DOHH2 (cell line): ENCODE data around the gene FALEC.
A peak's percentile ranks its signal among the peaks of the same experiment; 100 is the strongest.

Experiments used
- H3F3A ChIP-seq: fragments of 200-600 bp; sonication (generic), shearing (Covaris generic); 2 replicates; pipeline ENCODE4 v1.6.0; 2016; ENCODE audit warnings: antibody characterized with exemption, mild to moderate bottlenecking; ENCODE audit not compliant: control insufficient read depth, insufficient read depth
- H3K27ac ChIP-seq: fragments of 200-600 bp; sonication (generic); 2 replicates; pipeline ENCODE4 v1.5.1; 2014; ENCODE audit warnings: low read depth, mild to moderate bottlenecking, low read length, moderate library complexity
- H3K27me3 ChIP-seq: fragments of 200-600 bp; sonication (generic); 2 replicates; pipeline ENCODE4 v1.6.1; 2014; ENCODE audit warnings: mild to moderate bottlenecking, low read length, mixed read lengths; ENCODE audit not compliant: control insufficient read depth
- H3K36me3 ChIP-seq: fragments of 200-600 bp; sonication (generic); 2 replicates; pipeline ENCODE4 v1.6.1; 2014; ENCODE audit warnings: mild to moderate bottlenecking, low read length, moderate library complexity, mixed read lengths; ENCODE audit not compliant: control insufficient read depth
- H3K4me1 ChIP-seq: fragments of 200-600 bp; sonication (generic); 2 replicates; pipeline ENCODE4 v1.6.1; 2014; ENCODE audit warnings: mild to moderate bottlenecking, low read length, mixed read lengths; ENCODE audit not compliant: control insufficient read depth
- H3K4me2 ChIP-seq: fragments of 200-600 bp; sonication (generic); 2 replicates; pipeline ENCODE4 v1.6.0; 2014; ENCODE audit warnings: mild to moderate bottlenecking, low read length, moderate library complexity
- H3K4me3 ChIP-seq: fragments of 200-600 bp; sonication (generic); 2 replicates; pipeline ENCODE4 v1.5.1; 2014; ENCODE audit warnings: mild to moderate bottlenecking, low read length, mixed read lengths
- H3K79me2 ChIP-seq: fragments of 200-600 bp; sonication (generic); 2 replicates; pipeline ENCODE4 v1.6.1; 2014; ENCODE audit warnings: mild to moderate bottlenecking, low read length, mixed read lengths; ENCODE audit not compliant: control insufficient read depth
- H3K9me2 ChIP-seq: fragments of 200-600 bp; sonication (generic); replicated peaks from 2 replicates; pipeline ENCODE4 v1.6.1; 2014; ENCODE audit warnings: mild to moderate bottlenecking, low read length, mixed read lengths; ENCODE audit not compliant: control insufficient read depth
- H3K9me3 ChIP-seq: fragments of 200-600 bp; sonication (generic); 2 replicates; pipeline ENCODE4 v1.6.1; 2014; ENCODE audit warnings: antibody characterized with exemption, low read length, mixed read lengths; ENCODE audit not compliant: control insufficient read depth, insufficient read depth
- H4K20me1 ChIP-seq: fragments of 200-600 bp; sonication (generic); 2 replicates; pipeline ENCODE4 v1.6.0; 2014; ENCODE audit warnings: low read depth, mild to moderate bottlenecking, antibody characterized with exemption, low read length, moderate library complexity; ENCODE audit not compliant: control insufficient read depth, insufficient read depth
- CTCF ChIP-seq: fragments of 200-600 bp; sonication (generic); IDR thresholded peaks from one replicate; pipeline ENCODE4 v1.5.1; 2014; ENCODE audit warnings: antibody characterized with exemption, mild to moderate bottlenecking, low read depth, low read length; ENCODE audit not compliant: poor library complexity, severe bottlenecking
- EZH2phosphoT487 ChIP-seq: fragments of 200-600 bp; sonication (generic); IDR thresholded peaks from 2 replicates; pipeline ENCODE4 v1.6.1; 2017; ENCODE audit warnings: borderline replicate concordance, mild to moderate bottlenecking, antibody characterized with exemption, low read length, moderate library complexity, mixed read lengths

FALEC gene

GRCh38 chr1:150561254-150561973 is 45.9 kb downstream of the FALEC start:
- Histone ChIP-seq H3K27ac (peak overlapping the region; percentile 97), H3K4me2 (peak overlapping the region; percentile 100), H3F3A (peaks cover 31% of the 10 kb centered on the region), H3K27me3 (no peaks in the 10 kb centered on the region), H3K9me2 (no peaks in the 10 kb centered on the region), H3K4me3 (peak overlapping the region; percentile 73), H3K79me2 (peaks cover 12% of the 10 kb centered on the region), H3K4me1 (peaks cover 68% of the 10 kb centered on the region), H4K20me1 (no peaks in the 10 kb centered on the region), H3K36me3 (peaks cover 2% of the 10 kb centered on the region; the same call in 1 of the 2 replicates), H3K9me3 (no peaks in the 10 kb centered on the region)
- no peak for TF ChIP-seq EZH2phosphoT487
- TF ChIP-seq CTCF, result no peak

- Histone ChIP-seq H3K27ac (peak overlapping the region; percentile 97), H3K4me2 (peak overlapping the region; percentile 100), H3K36me3 (peaks cover 2% of the 10 kb centered on the region; the same call in 1 of the 2 replicates), H3K4me1 (peaks cover 74% of the 10 kb centered on the region), H3F3A (peaks cover 35% of the 10 kb centered on the region), H3K27me3 (no peaks in the 10 kb centered on the region), H3K4me3 (peak overlapping the region; percentile 73), H3K79me2 (peaks cover 18% of the 10 kb centered on the region), H3K9me3 (no peaks in the 10 kb centered on the region), H3K9me2 (no peaks in the 10 kb centered on the region), H4K20me1 (no peaks in the 10 kb centered on the region)
- TF ChIP-seq CTCF, result no peak
- TF ChIP-seq EZH2phosphoT487, result no peak
These were observed 46.5 kb downstream of the FALEC start for GRCh38 chr1:150561974-150562445.

GRCh38 chr1:150562446-150563339 is 47.1 kb downstream of the FALEC start:
- peak overlapping the region; percentile 73 for H3K4me3 ChIP-seq
- no peaks in the 10 kb centered on the region; the same call in 1 of the 2 replicates for H4K20me1 ChIP-seq
- H3K79me2 ChIP-seq, result peaks cover 20% of the 10 kb centered on the region
- peaks cover 2% of the 10 kb centered on the region; the same call in 1 of the 2 replicates for H3K36me3 ChIP-seq
- peaks cover 81% of the 10 kb centered on the region for H3K4me1 ChIP-seq
- H3K9me2 ChIP-seq, result no peaks in the 10 kb centered on the region
- peaks cover 41% of the 10 kb centered on the region for H3F3A ChIP-seq
- H3K9me3 ChIP-seq, result no peaks in the 10 kb centered on the region
- H3K27me3 ChIP-seq, result no peaks in the 10 kb centered on the region
- H3K4me2 ChIP-seq, result peak overlapping the region; percentile 100
- H3K27ac ChIP-seq, result peak overlapping the region; percentile 97
- no peak for TF ChIP-seq CTCF
- no peak for TF ChIP-seq EZH2phosphoT487
